ENCODE data around the gene PROSER1. TPM values are rescaled to one million over a fixed set of nuclear protein-coding genes. Genes with fewer than 3 reads are reported as not detected.

The PROSER1 gene
- total RNA-seq, 1 donor from 2014 or later = 24.6 TPM

- TF ChIP-seq CTCF (conservative IDR thresholded peaks at IDR 0.05; ENCODE audit: low read depth, low read length) = no peak
- no peak overlapping the region for H3K4me3 ChIP-seq (ENCODE audit: low read depth, low read length)
- no peak for DNase-seq (ENCODE audit: low read depth)
Observed at GRCh38 chr13:38981096-38981495, 56.8 kb downstream of the PROSER1 start.

- H3K4me3 ChIP-seq (ENCODE audit: low read depth, low read length) = no peak overlapping the region
- DNase-seq (ENCODE audit: low read depth) = no peak
- TF ChIP-seq CTCF (conservative IDR thresholded peaks at IDR 0.05; ENCODE audit: low read depth, low read length) = no peak
Observed at GRCh38 chr13:38980750-38981078, 57.2 kb downstream of the PROSER1 start.

- TF ChIP-seq CTCF (conservative IDR thresholded peaks at IDR 0.05; ENCODE audit: low read depth, low read length) = no peak
- no peak for DNase-seq (ENCODE audit: low read depth)
- H3K4me3 ChIP-seq (ENCODE audit: low read depth, low read length) = no peak overlapping the region
Observed at GRCh38 chr13:38979891-38980749, 57.8 kb downstream of the PROSER1 start.

- H3K4me3 ChIP-seq (ENCODE audit: low read depth, low read length) = no peak overlapping the region
- no peak for DNase-seq (ENCODE audit: low read depth)
- TF ChIP-seq CTCF (conservative IDR thresholded peaks at IDR 0.05; ENCODE audit: low read depth, low read length) = peak; percentile 46
Observed at GRCh38 chr13:38970380-38971051, 67.4 kb downstream of the PROSER1 start.

- H3K4me3 ChIP-seq (ENCODE audit: low read depth, low read length) = no peak overlapping the region
- DNase-seq (ENCODE audit: low read depth) = no peak
- TF ChIP-seq CTCF (conservative IDR thresholded peaks at IDR 0.05; ENCODE audit: low read depth, low read length) = no peak
Observed at GRCh38 chr13:38969187-38969586, 68.7 kb downstream of the PROSER1 start.

GRCh38 chr13:38967446-38967845 lies 70.4 kb downstream of the PROSER1 start:
- H3K4me3 ChIP-seq (ENCODE audit: low read depth, low read length) = no peak overlapping the region
- TF ChIP-seq CTCF (conservative IDR thresholded peaks at IDR 0.05; ENCODE audit: low read depth, low read length) = no peak
- DNase-seq (ENCODE audit: low read depth) = no peak
